Vagina (tissue), 2 donors: ENCODE measurements around the gene SCAMP4.

Experiments
- POLR2AphosphoS5 ChIP-seq, 2 donors: sonication (generic); formaldehyde crosslinking; IDR thresholded peaks; one replicate each; pipeline ENCODE4 v1.9.0; 2017; ENCODE audit warnings: antibody characterized with exemption in 2 of 2, mild to moderate bottlenecking in 2 of 2, low read depth in 1 of 2; ENCODE audit not compliant: insufficient read depth in 1 of 2
- TF ChIP-seq, protein P1 (sequence below), 3 experiments: fragments of 450-650 bp in 2 of 3; fragments of 200-600 bp in 1 of 3; sonication (generic) in 1 of 3; IDR thresholded peaks; one replicate each; pipeline ENCODE4 v1.5.1; 2017 to 2019; ENCODE audit warnings: antibody characterized with exemption in 3 of 3, mild to moderate bottlenecking in 2 of 3, moderate library complexity in 2 of 3

DNA sequence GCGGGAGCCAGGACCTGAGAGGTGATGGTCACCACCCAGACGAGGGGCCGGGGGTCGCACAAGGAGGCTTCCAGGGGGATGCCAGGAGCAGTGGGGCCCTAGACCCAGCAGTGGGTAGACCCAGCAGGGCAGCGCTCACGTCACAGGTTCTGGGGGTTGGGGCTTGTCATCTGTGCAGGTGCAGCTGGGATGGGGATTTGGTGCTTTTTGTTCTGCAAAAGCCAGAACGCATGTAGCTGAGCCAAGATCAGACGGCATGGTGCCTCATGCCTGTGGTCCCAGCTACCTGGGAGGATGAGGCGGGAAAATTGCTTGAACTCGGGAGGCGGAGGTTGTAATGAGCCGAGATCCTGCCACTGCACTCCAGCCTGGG is 50.9 kb downstream of the SCAMP4 start:
- TF ChIP-seq, protein P1, sequence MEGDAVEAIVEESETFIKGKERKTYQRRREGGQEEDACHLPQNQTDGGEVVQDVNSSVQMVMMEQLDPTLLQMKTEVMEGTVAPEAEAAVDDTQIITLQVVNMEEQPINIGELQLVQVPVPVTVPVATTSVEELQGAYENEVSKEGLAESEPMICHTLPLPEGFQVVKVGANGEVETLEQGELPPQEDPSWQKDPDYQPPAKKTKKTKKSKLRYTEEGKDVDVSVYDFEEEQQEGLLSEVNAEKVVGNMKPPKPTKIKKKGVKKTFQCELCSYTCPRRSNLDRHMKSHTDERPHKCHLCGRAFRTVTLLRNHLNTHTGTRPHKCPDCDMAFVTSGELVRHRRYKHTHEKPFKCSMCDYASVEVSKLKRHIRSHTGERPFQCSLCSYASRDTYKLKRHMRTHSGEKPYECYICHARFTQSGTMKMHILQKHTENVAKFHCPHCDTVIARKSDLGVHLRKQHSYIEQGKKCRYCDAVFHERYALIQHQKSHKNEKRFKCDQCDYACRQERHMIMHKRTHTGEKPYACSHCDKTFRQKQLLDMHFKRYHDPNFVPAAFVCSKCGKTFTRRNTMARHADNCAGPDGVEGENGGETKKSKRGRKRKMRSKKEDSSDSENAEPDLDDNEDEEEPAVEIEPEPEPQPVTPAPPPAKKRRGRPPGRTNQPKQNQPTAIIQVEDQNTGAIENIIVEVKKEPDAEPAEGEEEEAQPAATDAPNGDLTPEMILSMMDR (IDR thresholded peaks at IDR 0.05): no peak
- no peak for TF ChIP-seq POLR2AphosphoS5 (IDR thresholded peaks at IDR 0.05; ENCODE audit: insufficient read depth in 1 of 2, low read depth in 1 of 2)
